Measurements from ENCODE around the gene PHC3.

PHC3 gene

DNA sequence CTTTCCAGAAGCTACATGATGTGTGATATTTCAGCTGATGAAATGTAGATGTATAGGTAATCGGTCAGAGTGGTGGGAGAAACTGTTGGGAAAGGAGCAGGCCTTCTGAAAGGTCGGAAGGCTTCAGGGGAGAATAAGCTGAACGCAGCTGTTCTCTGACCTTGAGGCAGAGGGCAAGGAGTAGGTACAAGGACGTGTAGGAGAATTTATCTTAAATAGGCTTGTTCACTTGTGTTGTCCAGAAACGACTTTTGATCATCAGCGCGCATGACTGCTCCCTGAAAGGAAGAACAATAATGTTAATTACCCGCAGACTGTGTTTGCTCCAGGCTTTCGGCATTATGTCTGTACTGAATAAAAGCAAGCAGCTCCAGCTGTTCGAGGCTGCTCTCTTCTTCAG, 104.2 kb downstream of the PHC3 start:
- DNase-seq (ENCODE audit: low spot score), result no peak
- TF ChIP-seq, protein P1, sequence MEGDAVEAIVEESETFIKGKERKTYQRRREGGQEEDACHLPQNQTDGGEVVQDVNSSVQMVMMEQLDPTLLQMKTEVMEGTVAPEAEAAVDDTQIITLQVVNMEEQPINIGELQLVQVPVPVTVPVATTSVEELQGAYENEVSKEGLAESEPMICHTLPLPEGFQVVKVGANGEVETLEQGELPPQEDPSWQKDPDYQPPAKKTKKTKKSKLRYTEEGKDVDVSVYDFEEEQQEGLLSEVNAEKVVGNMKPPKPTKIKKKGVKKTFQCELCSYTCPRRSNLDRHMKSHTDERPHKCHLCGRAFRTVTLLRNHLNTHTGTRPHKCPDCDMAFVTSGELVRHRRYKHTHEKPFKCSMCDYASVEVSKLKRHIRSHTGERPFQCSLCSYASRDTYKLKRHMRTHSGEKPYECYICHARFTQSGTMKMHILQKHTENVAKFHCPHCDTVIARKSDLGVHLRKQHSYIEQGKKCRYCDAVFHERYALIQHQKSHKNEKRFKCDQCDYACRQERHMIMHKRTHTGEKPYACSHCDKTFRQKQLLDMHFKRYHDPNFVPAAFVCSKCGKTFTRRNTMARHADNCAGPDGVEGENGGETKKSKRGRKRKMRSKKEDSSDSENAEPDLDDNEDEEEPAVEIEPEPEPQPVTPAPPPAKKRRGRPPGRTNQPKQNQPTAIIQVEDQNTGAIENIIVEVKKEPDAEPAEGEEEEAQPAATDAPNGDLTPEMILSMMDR (IDR thresholded peaks at IDR 0.05; ENCODE audit: extremely low read depth, insufficient read depth, missing control alignments), result no peak
- in situ Hi-C loops (cut with MboI; ENCODE audit: low pct_unique_long_range_greater_than_20kb, low sequenced_read_pairs, unreplicated experiment), result no loop called here

DNA sequence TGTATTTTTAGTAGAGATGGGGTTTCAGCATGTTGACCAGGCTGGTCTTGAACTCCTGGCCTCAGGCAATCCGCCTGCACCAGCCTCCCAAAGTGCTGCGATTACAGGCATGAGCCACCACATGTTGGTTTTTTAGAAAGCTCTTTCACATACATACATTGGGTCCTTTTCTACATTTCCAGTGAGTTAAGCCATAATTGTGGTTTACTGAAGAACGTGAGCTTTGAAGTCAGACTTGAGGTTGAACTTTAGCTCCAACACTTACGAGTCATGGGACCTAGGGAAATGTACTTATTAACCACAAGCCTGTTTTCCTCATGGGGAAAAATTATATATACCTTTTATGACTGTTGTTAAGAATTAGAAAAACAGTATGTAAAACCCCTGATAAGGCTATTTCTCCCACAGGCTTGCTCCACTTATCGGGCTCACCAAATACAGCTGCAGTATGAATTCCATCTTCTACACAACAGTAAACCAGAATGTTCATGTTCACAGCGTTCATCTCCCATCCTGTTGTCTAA, 104.8 kb downstream of the PHC3 start:
- TF ChIP-seq, protein P1 (IDR thresholded peaks at IDR 0.05; ENCODE audit: extremely low read depth, insufficient read depth, missing control alignments), result no peak
- no peak for DNase-seq (ENCODE audit: low spot score)
- in situ Hi-C loops (cut with MboI; ENCODE audit: low pct_unique_long_range_greater_than_20kb, low sequenced_read_pairs, unreplicated experiment), result no loop called here

DNA sequence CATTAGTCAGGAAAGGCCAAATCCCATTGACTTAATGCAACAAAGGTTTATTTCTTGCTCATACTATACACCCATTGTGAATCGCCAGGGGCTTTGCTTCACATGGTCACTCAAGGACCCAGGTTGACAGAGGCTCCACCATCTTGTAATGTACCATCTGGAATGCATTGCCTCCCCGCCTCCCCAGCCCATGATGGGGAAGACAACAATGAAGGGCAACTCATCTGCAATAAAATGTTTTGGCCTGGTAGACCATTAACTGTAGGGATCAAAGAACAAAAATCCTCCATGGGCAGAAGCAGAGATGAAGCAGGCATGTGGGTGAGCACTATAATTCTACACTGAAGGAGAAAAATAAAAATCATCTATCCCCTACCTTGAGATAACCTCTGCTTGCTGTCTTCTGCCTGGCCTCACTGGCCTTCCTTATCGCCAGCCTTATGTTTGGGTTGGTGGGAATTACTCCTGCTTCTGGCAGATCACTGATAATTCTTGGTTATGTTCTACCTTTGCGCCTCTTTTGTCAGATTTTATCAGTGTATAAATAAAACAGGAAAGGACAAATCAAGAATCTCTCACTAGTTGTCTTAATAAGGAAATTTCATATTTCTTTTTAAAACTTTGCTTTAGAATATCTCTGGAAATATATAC, 106.0 kb downstream of the PHC3 start:
- in situ Hi-C loops (cut with MboI; ENCODE audit: low pct_unique_long_range_greater_than_20kb, low sequenced_read_pairs, unreplicated experiment), result no loop called here
- DNase-seq (ENCODE audit: low spot score), result no peak
- TF ChIP-seq, protein P1 (IDR thresholded peaks at IDR 0.05; ENCODE audit: extremely low read depth, insufficient read depth, missing control alignments), result no peak

DNA sequence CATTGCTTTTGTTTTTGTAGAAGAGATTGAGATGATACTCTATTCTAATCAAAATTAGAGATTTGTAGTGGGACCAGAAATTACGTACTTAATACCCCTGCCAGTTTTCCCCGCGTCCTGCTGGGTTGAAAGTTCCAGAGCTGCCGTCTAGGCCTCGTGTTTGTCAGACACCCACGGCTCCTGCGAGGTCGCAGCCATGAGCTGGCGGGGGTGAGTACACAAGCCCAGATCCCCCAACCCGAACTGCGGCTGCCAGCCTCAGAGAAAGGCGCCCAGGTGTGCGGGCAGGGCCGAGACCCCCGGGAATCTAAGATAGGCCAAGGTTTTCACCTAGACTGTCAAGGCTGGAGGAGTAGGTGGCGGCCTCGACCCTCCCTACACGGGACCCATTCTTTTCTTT, 117.4 kb downstream of the PHC3 start:
- no peak for DNase-seq (ENCODE audit: low spot score)
- in situ Hi-C loops (cut with MboI; ENCODE audit: low pct_unique_long_range_greater_than_20kb, low sequenced_read_pairs, unreplicated experiment), result no loop called here
- TF ChIP-seq, protein P1 (IDR thresholded peaks at IDR 0.05; ENCODE audit: extremely low read depth, insufficient read depth, missing control alignments), result no peak

DNA sequence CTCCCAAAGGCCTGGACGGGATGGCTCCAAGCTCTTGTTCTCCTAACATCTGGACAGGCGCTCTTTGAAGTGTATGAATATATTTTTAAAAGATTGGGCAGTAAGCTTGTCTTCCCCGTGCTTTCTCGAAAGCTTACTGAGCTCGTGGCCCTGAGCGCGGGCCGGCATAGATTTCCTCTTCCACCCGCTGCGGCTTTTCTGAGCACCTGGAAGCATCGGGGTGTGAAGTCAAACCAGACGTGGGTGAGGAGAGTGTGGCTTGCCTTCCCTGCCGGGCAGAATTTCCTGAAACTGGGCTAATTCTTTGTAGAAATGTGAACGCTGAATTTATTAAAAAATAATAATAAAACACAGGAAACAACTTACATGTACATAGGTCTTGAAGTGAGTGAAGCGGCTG, 117.8 kb downstream of the PHC3 start:
- DNase-seq (ENCODE audit: low spot score), result no peak

DNA sequence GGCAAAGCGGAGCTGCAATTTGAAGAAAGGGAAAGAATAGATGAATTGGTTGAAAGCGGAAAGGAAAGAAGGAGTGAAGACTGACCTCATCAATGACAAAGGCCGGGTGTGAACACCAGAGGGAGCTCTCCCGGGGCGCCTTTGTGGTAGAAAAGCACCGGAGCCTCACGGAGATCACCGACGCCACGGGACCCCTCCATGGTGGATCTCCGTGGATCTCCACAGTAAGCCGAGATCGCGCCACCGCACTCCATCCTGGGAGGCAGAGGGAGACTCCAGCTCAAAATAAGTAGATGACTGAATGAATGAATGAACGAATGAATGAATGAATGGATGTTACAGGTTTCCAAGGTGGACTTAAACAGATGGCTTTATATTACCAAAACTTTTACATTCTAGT, 118.8 kb downstream of the PHC3 start:
- TF ChIP-seq, protein P1 (IDR thresholded peaks at IDR 0.05; ENCODE audit: extremely low read depth, insufficient read depth, missing control alignments), result peak; percentile 7
- no peak for DNase-seq (ENCODE audit: low spot score)
- in situ Hi-C loops (cut with MboI; ENCODE audit: low pct_unique_long_range_greater_than_20kb, low sequenced_read_pairs, unreplicated experiment), result no loop called here

More for the DNA sequence above, 117.8 kb downstream of the PHC3 start:
- TF ChIP-seq, protein P1 (IDR thresholded peaks at IDR 0.05; ENCODE audit: extremely low read depth, insufficient read depth, missing control alignments), result no peak
- in situ Hi-C loops (cut with MboI; ENCODE audit: low pct_unique_long_range_greater_than_20kb, low sequenced_read_pairs, unreplicated experiment), result no loop called here
